Hepatocyte (in vitro differentiated cells): Measurements from ENCODE around the gene ZNF283.

Experiments used
- EZH2 ChIP-seq: fragments of 200-600 bp; sonication (generic); IDR thresholded peaks from 2 replicates; pipeline ENCODE4 v1.6.1; 2016; ENCODE audit warnings: antibody characterized with exemption, mild to moderate bottlenecking, borderline replicate concordance
- TF ChIP-seq, protein P1 (sequence below): fragments of 200-600 bp; sonication (generic); IDR thresholded peaks from 2 replicates; pipeline ENCODE4 v1.5.1; 2016; ENCODE audit warnings: antibody characterized with exemption, mild to moderate bottlenecking; ENCODE audit not compliant: poor library complexity

DNA sequence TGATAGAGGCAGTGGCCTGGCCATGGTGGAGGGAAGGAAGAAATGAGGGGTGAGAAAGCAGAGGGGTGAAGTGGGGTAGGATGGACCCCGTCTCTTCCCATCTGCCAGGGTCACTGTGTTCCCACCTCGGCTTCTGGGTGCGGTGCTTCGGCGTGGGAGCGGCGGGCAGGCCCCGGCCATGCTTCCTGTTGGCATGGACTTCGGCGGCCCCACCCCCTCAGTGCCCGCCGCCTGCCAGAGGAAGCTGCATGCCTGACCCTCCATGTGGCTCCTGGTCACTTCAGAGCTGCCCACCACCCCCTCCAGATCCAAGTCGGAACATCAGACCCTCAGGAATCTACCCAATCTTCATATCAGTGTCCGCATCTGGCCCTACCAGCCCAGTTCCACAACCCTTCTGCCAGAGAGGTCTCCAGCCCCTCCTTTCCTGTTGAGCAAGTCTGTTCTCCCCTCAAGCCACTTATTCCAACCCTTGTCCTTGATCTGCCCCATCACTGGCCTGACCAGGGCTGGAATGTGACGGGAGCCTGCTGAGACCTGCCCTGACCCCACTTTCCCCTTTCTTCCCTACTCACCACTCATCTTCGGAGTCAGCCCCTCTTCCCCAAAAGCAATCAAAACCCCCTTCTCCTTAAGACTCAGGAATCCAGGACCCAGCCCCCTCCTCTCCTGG, 47.8 kb upstream of the ZNF283 start:
- no peak for TF ChIP-seq EZH2
- TF ChIP-seq, protein P1, sequence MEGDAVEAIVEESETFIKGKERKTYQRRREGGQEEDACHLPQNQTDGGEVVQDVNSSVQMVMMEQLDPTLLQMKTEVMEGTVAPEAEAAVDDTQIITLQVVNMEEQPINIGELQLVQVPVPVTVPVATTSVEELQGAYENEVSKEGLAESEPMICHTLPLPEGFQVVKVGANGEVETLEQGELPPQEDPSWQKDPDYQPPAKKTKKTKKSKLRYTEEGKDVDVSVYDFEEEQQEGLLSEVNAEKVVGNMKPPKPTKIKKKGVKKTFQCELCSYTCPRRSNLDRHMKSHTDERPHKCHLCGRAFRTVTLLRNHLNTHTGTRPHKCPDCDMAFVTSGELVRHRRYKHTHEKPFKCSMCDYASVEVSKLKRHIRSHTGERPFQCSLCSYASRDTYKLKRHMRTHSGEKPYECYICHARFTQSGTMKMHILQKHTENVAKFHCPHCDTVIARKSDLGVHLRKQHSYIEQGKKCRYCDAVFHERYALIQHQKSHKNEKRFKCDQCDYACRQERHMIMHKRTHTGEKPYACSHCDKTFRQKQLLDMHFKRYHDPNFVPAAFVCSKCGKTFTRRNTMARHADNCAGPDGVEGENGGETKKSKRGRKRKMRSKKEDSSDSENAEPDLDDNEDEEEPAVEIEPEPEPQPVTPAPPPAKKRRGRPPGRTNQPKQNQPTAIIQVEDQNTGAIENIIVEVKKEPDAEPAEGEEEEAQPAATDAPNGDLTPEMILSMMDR, result no peak
